Thyroid gland (tissue), 4 donors: ENCODE data around the gene VLDLR.

Experiments used
- CTCF ChIP-seq, 6 experiments: fragments of 200-600 bp in 3 of 6; fragments of 450-650 bp in 3 of 6; sonication (generic) in 3 of 6; IDR thresholded peaks; one replicate each; pipeline ENCODE4 v1.5.1; 2016 to 2019; ENCODE audit warnings: antibody characterized with exemption in 6 of 6, mild to moderate bottlenecking in 2 of 6, inconsistent platforms in 1 of 6, moderate library complexity in 1 of 6
- POLR2A ChIP-seq, 2 donors: fragments of 450-650 bp; IDR thresholded peaks; one replicate each; pipeline ENCODE4 v1.6.1; 2017; ENCODE audit warnings: antibody characterized with exemption in 2 of 2, mild to moderate bottlenecking in 2 of 2, moderate library complexity in 1 of 2

- no peak for TF ChIP-seq CTCF (IDR thresholded peaks at IDR 0.05)
- no peak for TF ChIP-seq POLR2A (IDR thresholded peaks at IDR 0.05)
These were observed 19.0 kb downstream of the VLDLR start for GRCh38 chr9:2640570-2640969.
